GM13976 (cell line): ENCODE data around the gene TCIRG1.

Source experiments
- DNase-seq: peaks from one replicate; pipeline ENCODE4 v3.0.0; 2012; ENCODE audit warnings: low spot score
- CTCF ChIP-seq: IDR thresholded peaks from 2 replicates; pipeline ENCODE4 v1.5.1; 2012; ENCODE audit warnings: borderline replicate concordance, mild to moderate bottlenecking; ENCODE audit not compliant: insufficient read depth; ENCODE audit errors: extremely low read depth, missing control alignments, control extremely low read depth
- in situ Hi-C: fragments of 300-500 bp; cut with MboI; formaldehyde crosslinking; loops from one replicate; pipeline ENCODE4 v1.12.0; 2022; ENCODE audit warnings: low sequenced_read_pairs, mixed read lengths, inconsistent platforms; ENCODE audit not compliant: unreplicated experiment

Gene TCIRG1

GRCh38 chr11:68053981-68054812 lies 15.4 kb downstream of the TCIRG1 start:
- in situ Hi-C loops, result no loop called here
- no peak for TF ChIP-seq CTCF

GRCh38 chr11:68056317-68057285 lies 17.8 kb downstream of the TCIRG1 start:
- TF ChIP-seq CTCF, result no peak
- no peak for DNase-seq
- in situ Hi-C loops, result no loop called here

More at GRCh38 chr11:68053981-68054812, 15.4 kb downstream of the TCIRG1 start:
- no peak for DNase-seq

GRCh38 chr11:68057807-68058206 lies 19.0 kb downstream of the TCIRG1 start:
- DNase-seq, result no peak
- no peak for TF ChIP-seq CTCF
- in situ Hi-C loops, result no loop called here

- TF ChIP-seq CTCF, result no peak
- in situ Hi-C loops, result no loop called here
- no peak for DNase-seq
These were observed 22.7 kb downstream of the TCIRG1 start for GRCh38 chr11:68061508-68061907.

- no peak for DNase-seq
- TF ChIP-seq CTCF, result no peak
- in situ Hi-C loops, result no loop called here
These were observed 26.1 kb downstream of the TCIRG1 start for GRCh38 chr11:68064926-68065325.

GRCh38 chr11:68065841-68066240 lies 27.0 kb downstream of the TCIRG1 start:
- in situ Hi-C loops, result no loop called here
- no peak for DNase-seq
- no peak for TF ChIP-seq CTCF
